HG03196 (cell line): ENCODE data around the gene GPR15LG.

ENCODE experiments used
- ATAC-seq: cut with Tn5 transposase; IDR thresholded peaks from one replicate; pipeline ENCODE4 v1.9.1; 2021; ENCODE audit not compliant: unreplicated experiment

The GPR15LG gene

GRCh38 chr10:84191106-84191505, 17.5 kb downstream of the GPR15LG start:
- ATAC-seq, result no peak

- no peak for ATAC-seq
Measured at GRCh38 chr10:84193327-84193726, 19.7 kb downstream of the GPR15LG start.

GRCh38 chr10:84193846-84194423, 20.3 kb downstream of the GPR15LG start:
- ATAC-seq, result no peak

GRCh38 chr10:84194424-84195043, 20.9 kb downstream of the GPR15LG start, which contains the start of gene CDHR1:
CDHR1 (plus strand) TSS chr10:84194537; CDS start chr10:84194761, 224 bp downstream.
- ATAC-seq, result peak; percentile 75

- no peak for ATAC-seq
Measured at GRCh38 chr10:84195044-84195830, 21.6 kb downstream of the GPR15LG start.

GRCh38 chr10:84196083-84196482, 22.5 kb downstream of the GPR15LG start:
- no peak for ATAC-seq

- ATAC-seq, result no peak
Measured at GRCh38 chr10:84196941-84197340, 23.3 kb downstream of the GPR15LG start.

GRCh38 chr10:84197643-84198042, 24.0 kb downstream of the GPR15LG start:
- no peak for ATAC-seq

GRCh38 chr10:84198206-84198915, 24.8 kb downstream of the GPR15LG start:
- ATAC-seq, result no peak

GRCh38 chr10:84200537-84201243, 27.1 kb downstream of the GPR15LG start:
- ATAC-seq, result no peak

GRCh38 chr10:84201244-84201606, 27.6 kb downstream of the GPR15LG start:
- ATAC-seq, result no peak

- no peak for ATAC-seq
Measured at GRCh38 chr10:84201682-84202081, 28.1 kb downstream of the GPR15LG start.

- no peak for ATAC-seq
Measured at GRCh38 chr10:84202349-84202748, 28.7 kb downstream of the GPR15LG start.

- peak; percentile 52 for ATAC-seq
Measured at GRCh38 chr10:84204122-84204521, 30.5 kb downstream of the GPR15LG start.

- ATAC-seq, result no peak
Measured at GRCh38 chr10:84204610-84205009, 31.0 kb downstream of the GPR15LG start.

GRCh38 chr10:84205049-84205852, 31.6 kb downstream of the GPR15LG start:
- ATAC-seq, result peak; percentile 61

GRCh38 chr10:84205853-84206525, 32.4 kb downstream of the GPR15LG start:
- no peak for ATAC-seq

- no peak for ATAC-seq
Measured at GRCh38 chr10:84208023-84208422, 34.4 kb downstream of the GPR15LG start.

GRCh38 chr10:84211566-84211965, 38.0 kb downstream of the GPR15LG start:
- no peak for ATAC-seq
